MM.1S (cell line): ENCODE results near the gene IGSF6.

ENCODE experiments used
- CTCF ChIP-seq: fragments of 300-600 bp; sonication (generic); IDR thresholded peaks from 2 replicates; pipeline ENCODE4 v1.5.1; 2016; ENCODE audit warnings: antibody characterized with exemption, low read length, mixed read lengths
- EZH2 ChIP-seq: fragments of 300-600 bp; sonication (generic); optimal IDR thresholded peaks from 2 replicates; pipeline ENCODE3; 2017; ENCODE audit warnings: low read depth, mild to moderate bottlenecking, antibody characterized with exemption, low read length, mixed read lengths
- EZH2phosphoT487 ChIP-seq: fragments of 300-600 bp; sonication (generic); IDR thresholded peaks from 2 replicates; pipeline ENCODE4 v1.6.1; 2018; ENCODE audit warnings: antibody characterized with exemption, low read length

- TF ChIP-seq CTCF = no peak
- no peak for TF ChIP-seq EZH2
- TF ChIP-seq EZH2phosphoT487 = no peak
Measured at GRCh38 chr16:21639493-21639892, 12.9 kb downstream of the IGSF6 start.
